CD8-positive, alpha-beta memory T cell (primary cell): Measurements from ENCODE around the gene ZMYM4. TPM values are rescaled to one million over a fixed set of nuclear protein-coding genes. Genes with fewer than 3 reads are reported as not detected.
A peak's percentile ranks its signal among the peaks of the same experiment; 100 is the strongest.

Experiments
- CTCF ChIA-PET: fragments of 350-600 bp; sonication (Branson Sonifier 250); formaldehyde crosslinking; loops from one replicate; lab custom pipeline; 2021; ENCODE audit warnings: antibody characterized with exemption; lab: Charles Lee
- POLR2A ChIA-PET: fragments of 350-600 bp; sonication (Branson Sonifier 250); formaldehyde crosslinking; loops from one replicate; lab custom pipeline; 2021; ENCODE audit warnings: antibody characterized with exemption; lab: Charles Lee
- DNase-seq, 5 donors: peaks; one replicate each; pipeline versions ENCODE4 v3.0.0 to v3.0.0-alpha.2; 2020 to 2022; ENCODE audit warnings: mixed read lengths in 1 of 5
- H3K27ac ChIP-seq: one replicate; pipeline ENCODE4 v1.7.0; 2013; ENCODE audit warnings: low read depth, mild to moderate bottlenecking, low read length, moderate library complexity
- H3K27me3 ChIP-seq: 2 replicates; pipeline ENCODE4 v1.7.0; 2013; ENCODE audit warnings: low read length, mild to moderate bottlenecking; ENCODE audit not compliant: insufficient read depth, poor library complexity, severe bottlenecking
- H3K36me3 ChIP-seq: 2 replicates; pipeline ENCODE4 v1.7.0; 2013; ENCODE audit warnings: mild to moderate bottlenecking, low read length, moderate library complexity; ENCODE audit not compliant: insufficient read depth
- H3K4me1 ChIP-seq: 2 replicates; pipeline ENCODE4 v1.7.0; 2013; ENCODE audit warnings: mild to moderate bottlenecking, low read length, moderate library complexity; ENCODE audit not compliant: insufficient read depth
- H3K4me3 ChIP-seq: 2 replicates; pipeline ENCODE4 v1.7.0; 2013; ENCODE audit warnings: mild to moderate bottlenecking, low read length
- H3K9me3 ChIP-seq: 2 replicates; pipeline ENCODE4 v1.7.0; 2013; ENCODE audit warnings: mild to moderate bottlenecking, low read length
- H3K27ac Mint-ChIP-seq, 8 donors: one replicate each; pipeline ENCODE4 v1.8.0; 2020 to 2021; ENCODE audit warnings: mixed read lengths in 8 of 8, mild to moderate bottlenecking in 6 of 8, inconsistent platforms in 3 of 8, moderate library complexity in 3 of 8
- H3K27me3 Mint-ChIP-seq, 2 donors: one replicate each; pipeline ENCODE4 v1.8.0; 2020 to 2021; ENCODE audit warnings: mixed read lengths in 2 of 2, mild to moderate bottlenecking in 1 of 2, moderate library complexity in 1 of 2
- H3K36me3 Mint-ChIP-seq, 3 donors: one replicate each; pipeline ENCODE4 v1.8.0; 2020 to 2021; ENCODE audit warnings: mixed read lengths in 3 of 3, inconsistent platforms in 1 of 3, mild to moderate bottlenecking in 1 of 3
- H3K4me1 Mint-ChIP-seq, 3 donors: one replicate each; pipeline ENCODE4 v1.8.0; 2020 to 2021; ENCODE audit warnings: mixed read lengths in 3 of 3, inconsistent platforms in 1 of 3, mild to moderate bottlenecking in 1 of 3
- H3K4me3 Mint-ChIP-seq, 7 donors: one replicate each; pipeline ENCODE4 v1.8.0; 2020 to 2021; ENCODE audit warnings: mixed read lengths in 7 of 7, mild to moderate bottlenecking in 6 of 7, moderate library complexity in 4 of 7, inconsistent platforms in 2 of 7
- H3K9me3 Mint-ChIP-seq, 5 donors: one replicate each; pipeline ENCODE4 v1.8.0; 2020 to 2022; ENCODE audit warnings: mixed read lengths in 5 of 5, mild to moderate bottlenecking in 3 of 5, moderate library complexity in 2 of 5, inconsistent platforms in 1 of 5
- polyA plus RNA-seq: library from polyadenylated mRNA; unstranded; fragments of 300-500 nt; fragmentation: Illumina TruSeq; gene quantifications from one replicate; pipeline ENCODE4 v1.2.3, GENCODE V29; 2021
- total RNA-seq, 2 experiments: library from RNA; stranded (reverse); gene quantifications; one replicate each; pipeline ENCODE4 v1.2.3, GENCODE V29; 2021

ZMYM4 gene
- total and polyA plus RNA-seq, 3 experiments from 2014 or later, result 25.5 to 30.9 (median 26.2) TPM

DNA sequence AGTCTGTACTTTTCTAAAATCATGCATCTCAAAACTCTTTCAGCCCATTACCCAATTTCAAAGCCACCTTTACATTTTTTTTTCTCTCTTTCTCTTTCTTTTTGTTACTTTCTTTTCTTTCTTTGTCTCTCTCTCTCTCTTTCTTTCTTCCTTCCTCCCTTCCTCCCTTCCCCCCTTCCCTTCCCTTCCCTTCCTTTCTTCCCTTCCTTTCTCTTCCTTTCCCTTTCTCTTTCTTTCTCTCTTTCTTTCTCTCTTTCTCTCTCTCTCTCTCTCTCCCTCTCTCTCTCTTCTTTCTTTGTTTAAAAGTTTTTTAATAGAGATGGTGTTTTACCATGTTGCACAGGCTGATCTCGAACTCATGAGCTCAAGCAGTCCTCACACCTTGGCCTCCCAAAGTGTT, 11.5 kb downstream of the ZMYM4 start:
- H3K36me3 ChIP-seq, result no peaks in the 10 kb centered on the region
- no peaks in the 10 kb centered on the region for H3K4me1 ChIP-seq
- H3K4me3 Mint-ChIP-seq, result no peak overlapping the region
- H3K27me3 ChIP-seq, result no peaks in the 10 kb centered on the region
- ChIA-PET POLR2A (no interaction called here), CTCF (no interaction called here)
- H3K27me3 Mint-ChIP-seq, result no peaks in the 10 kb centered on the region
- H3K4me1 Mint-ChIP-seq, result peaks cover 20 to 27% (median 21%) of the 10 kb centered on the region in 3 donors
- H3K27ac Mint-ChIP-seq, result peak overlapping the region in 2 of 8 donors; percentile 69 to 87
- H3K9me3 Mint-ChIP-seq, result peaks cover 0 to 5% (median 3%) of the 10 kb centered on the region in 5 donors
- H3K9me3 ChIP-seq, result no peaks in the 10 kb centered on the region
- DNase-seq, result no peak
- no peak overlapping the region for H3K4me3 ChIP-seq
- peaks cover 29 to 35% (median 30%) of the 10 kb centered on the region in 3 donors for H3K36me3 Mint-ChIP-seq
- peak overlapping the region; percentile 21 for H3K27ac ChIP-seq

DNA sequence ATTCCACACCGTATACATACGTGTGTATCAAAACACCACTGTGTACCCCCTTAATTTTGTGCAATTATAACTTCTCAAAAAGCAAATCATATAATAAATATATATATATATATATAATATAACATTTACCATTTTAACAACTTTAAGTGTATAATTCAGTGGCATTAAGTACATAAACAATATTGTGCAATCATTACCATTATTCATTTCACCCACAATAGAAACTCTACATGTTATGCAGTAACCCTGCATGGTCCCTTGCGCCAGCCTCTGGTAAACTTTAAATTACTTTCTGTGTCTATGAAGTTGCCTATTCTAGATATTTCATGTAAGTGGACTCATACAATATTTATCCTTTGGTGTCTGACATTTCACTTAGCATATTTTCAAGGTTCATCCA, 13.1 kb downstream of the ZMYM4 start:
- H3K9me3 ChIP-seq, result no peaks in the 10 kb centered on the region
- Mint-ChIP-seq H3K4me1 (peaks cover 32 to 43% (median 33%) of the 10 kb centered on the region in 3 donors), H3K36me3 (peaks cover 29 to 35% (median 32%) of the 10 kb centered on the region in 3 donors), H3K9me3 (peaks cover 0 to 5% (median 3%) of the 10 kb centered on the region in 5 donors), H3K27ac (no peak overlapping the region), H3K27me3 (no peaks in the 10 kb centered on the region), H3K4me3 (no peak overlapping the region)
- CTCF ChIA-PET, result no interaction called here
- H3K27ac ChIP-seq, result no peak overlapping the region
- no peak overlapping the region for H3K4me3 ChIP-seq
- H3K36me3 ChIP-seq, result no peaks in the 10 kb centered on the region
- POLR2A ChIA-PET, result no interaction called here
- peaks cover 13% of the 10 kb centered on the region for H3K4me1 ChIP-seq
- DNase-seq, result no peak
- H3K27me3 ChIP-seq, result no peaks in the 10 kb centered on the region

- POLR2A ChIA-PET, result no interaction called here
These were observed 13.7 kb downstream of the ZMYM4 start for GRCh38 chr1:35282172-35282571.

DNA sequence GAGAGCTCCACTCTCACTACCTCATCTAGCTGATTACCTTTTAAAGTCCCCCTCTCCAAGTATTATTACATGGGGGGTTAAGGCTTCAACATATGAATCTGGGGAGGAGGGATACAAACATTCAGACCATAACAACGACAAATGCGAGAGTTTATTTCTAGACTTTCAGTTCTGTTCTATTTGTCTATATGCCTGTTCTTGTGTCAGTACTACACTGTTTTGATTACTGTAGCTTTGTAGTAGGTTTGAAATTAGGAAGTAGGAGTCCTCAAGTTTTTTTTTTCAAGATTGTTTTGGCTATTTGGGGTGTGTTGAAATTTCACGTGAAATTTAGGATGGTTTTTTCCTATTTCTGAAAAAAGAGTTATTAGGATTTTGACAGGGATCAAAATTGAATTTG, 16.3 kb downstream of the ZMYM4 start:
- POLR2A ChIA-PET, result no interaction called here
- no peaks in the 10 kb centered on the region for H3K27me3 Mint-ChIP-seq
- no peaks in the 10 kb centered on the region for H3K36me3 ChIP-seq
- peaks cover 31 to 46% (median 44%) of the 10 kb centered on the region in 3 donors for H3K4me1 Mint-ChIP-seq
- H3K4me3 Mint-ChIP-seq, result no peak overlapping the region
- DNase-seq, result no peak
- no peaks in the 10 kb centered on the region for H3K27me3 ChIP-seq
- H3K27ac ChIP-seq, result no peak overlapping the region
- H3K9me3 Mint-ChIP-seq, result peaks cover 0 to 5% (median 2%) of the 10 kb centered on the region in 5 donors
- H3K9me3 ChIP-seq, result no peaks in the 10 kb centered on the region
- peaks cover 15 to 27% (median 20%) of the 10 kb centered on the region in 3 donors for H3K36me3 Mint-ChIP-seq
- H3K27ac Mint-ChIP-seq, result peak overlapping the region in 1 of 8 donors; percentile 50
- CTCF ChIA-PET, result no interaction called here
- no peak overlapping the region for H3K4me3 ChIP-seq
- H3K4me1 ChIP-seq, result peaks cover 13% of the 10 kb centered on the region

More at GRCh38 chr1:35282172-35282571, 13.7 kb downstream of the ZMYM4 start:
- H3K4me1 ChIP-seq, result peaks cover 13% of the 10 kb centered on the region
- H3K27me3 Mint-ChIP-seq, result no peaks in the 10 kb centered on the region
- no peak overlapping the region for H3K4me3 Mint-ChIP-seq
- no peaks in the 10 kb centered on the region for H3K27me3 ChIP-seq
- no peak overlapping the region for H3K4me3 ChIP-seq
- H3K9me3 ChIP-seq, result no peaks in the 10 kb centered on the region
- peaks cover 26 to 37% (median 32%) of the 10 kb centered on the region in 3 donors for H3K36me3 Mint-ChIP-seq
- CTCF ChIA-PET, result no interaction called here
- peaks cover 0 to 5% (median 3%) of the 10 kb centered on the region in 5 donors for H3K9me3 Mint-ChIP-seq
- no peaks in the 10 kb centered on the region for H3K36me3 ChIP-seq
- no peak for DNase-seq
- peaks cover 32 to 43% (median 34%) of the 10 kb centered on the region in 3 donors for H3K4me1 Mint-ChIP-seq
- H3K27ac Mint-ChIP-seq, result peak overlapping the region in 1 of 8 donors; percentile 22
- H3K27ac ChIP-seq, result no peak overlapping the region

DNA sequence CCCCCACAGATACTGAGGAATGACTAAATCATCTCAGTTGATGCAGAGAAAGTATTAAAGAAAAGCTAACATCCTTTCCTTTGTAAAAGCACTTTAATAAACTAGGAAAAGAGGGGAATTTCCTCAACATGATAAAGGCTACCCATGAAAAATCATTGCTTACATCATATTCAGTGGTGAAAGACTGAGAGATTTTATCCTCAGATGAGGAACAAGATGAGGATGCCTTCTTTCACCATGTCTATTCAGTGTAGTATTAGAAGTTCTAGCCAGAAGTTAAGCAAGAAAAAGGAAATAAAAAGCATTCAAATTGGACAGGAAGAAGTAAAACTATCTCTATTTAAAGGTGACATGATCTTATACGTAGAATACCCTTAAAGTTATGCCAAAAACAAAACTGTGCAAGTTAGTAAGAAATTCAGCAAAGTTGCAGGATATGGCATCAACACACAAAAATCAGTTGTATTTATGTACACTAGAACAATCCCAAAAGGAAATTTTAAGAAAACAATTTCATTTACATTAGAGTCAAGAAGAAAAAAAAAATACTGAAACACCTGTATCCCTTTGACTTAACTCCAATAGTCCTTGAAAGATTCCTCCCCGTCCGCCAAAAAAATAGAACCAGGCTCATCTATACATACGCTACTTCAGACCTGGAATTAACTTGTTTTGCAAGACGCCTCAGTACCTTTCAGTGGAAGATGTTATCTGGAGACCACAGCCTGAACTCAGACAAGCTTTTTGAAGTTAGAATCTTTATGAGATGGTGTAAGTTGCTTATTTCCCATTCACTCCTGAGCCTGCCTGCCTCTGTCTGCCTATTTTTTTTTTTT, 17.5 kb downstream of the ZMYM4 start:
- peak in 1 of 5 donors; percentile 40 for DNase-seq
- Histone ChIP-seq H3K36me3 (no peaks in the 10 kb centered on the region), H3K4me1 (peaks cover 13% of the 10 kb centered on the region), H3K9me3 (no peaks in the 10 kb centered on the region), H3K27me3 (no peaks in the 10 kb centered on the region), H3K4me3 (no peak overlapping the region), H3K27ac (no peak overlapping the region)
- ChIA-PET POLR2A (no interaction called here), CTCF (interaction anchor here (0.7 kb wide), 1 partner anchor 30 kb away, joined by 3 read pairs; no protein-coding TSS in a partner anchor)
- peaks cover 31 to 50% (median 45%) of the 10 kb centered on the region in 3 donors for H3K4me1 Mint-ChIP-seq
- peak overlapping the region in 5 of 8 donors; percentile 15 to 48 (median 32) for H3K27ac Mint-ChIP-seq
- peak overlapping the region in 4 of 7 donors; percentile 1 to 49 (median 20) for H3K4me3 Mint-ChIP-seq
- peaks cover 13 to 24% (median 20%) of the 10 kb centered on the region in 3 donors for H3K36me3 Mint-ChIP-seq
- H3K27me3 Mint-ChIP-seq, result no peaks in the 10 kb centered on the region
- H3K9me3 Mint-ChIP-seq, result peaks cover 0 to 5% (median 2%) of the 10 kb centered on the region in 5 donors

GRCh38 chr1:35287807-35288640, 19.5 kb downstream of the ZMYM4 start:
- Histone ChIP-seq H3K4me3 (no peak overlapping the region), H3K4me1 (peaks cover 13% of the 10 kb centered on the region), H3K27ac (no peak overlapping the region), H3K27me3 (no peaks in the 10 kb centered on the region), H3K9me3 (no peaks in the 10 kb centered on the region), H3K36me3 (no peaks in the 10 kb centered on the region)
- Mint-ChIP-seq H3K4me1 (peaks cover 34 to 52% (median 50%) of the 10 kb centered on the region in 3 donors), H3K27me3 (no peaks in the 10 kb centered on the region), H3K4me3 (peak overlapping the region in 1 of 7 donors; percentile 16), H3K27ac (peak overlapping the region in 2 of 8 donors; percentile 0 to 44), H3K9me3 (no peaks in the 10 kb centered on the region), H3K36me3 (peaks cover 6 to 24% (median 8%) of the 10 kb centered on the region in 3 donors)
- POLR2A ChIA-PET, result no interaction called here
- no peak for DNase-seq
- CTCF ChIA-PET, result no interaction called here

DNA sequence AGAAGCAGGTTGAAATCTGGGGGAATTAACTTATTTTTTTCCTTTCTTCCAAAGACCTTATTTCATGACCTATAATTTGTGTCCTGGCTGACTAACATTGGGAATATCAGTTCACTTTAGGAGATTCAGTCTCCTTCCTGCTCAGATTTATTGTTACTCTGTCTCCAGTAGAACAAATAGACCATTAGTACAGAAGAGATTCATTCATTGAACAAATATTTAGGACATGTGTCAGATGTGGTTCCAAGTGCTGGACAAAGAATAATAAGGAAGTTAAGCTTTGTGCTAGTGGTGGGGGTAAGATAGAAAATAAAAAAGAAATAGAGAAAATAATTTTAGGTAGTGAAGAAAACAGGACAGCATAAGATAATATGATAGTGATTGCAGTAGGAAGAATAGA, 20.3 kb downstream of the ZMYM4 start:
- POLR2A ChIA-PET, result no interaction called here
- Histone ChIP-seq H3K27me3 (no peaks in the 10 kb centered on the region), H3K9me3 (no peaks in the 10 kb centered on the region), H3K4me1 (peaks cover 13% of the 10 kb centered on the region), H3K36me3 (no peaks in the 10 kb centered on the region), H3K4me3 (no peak overlapping the region), H3K27ac (no peak overlapping the region)
- Mint-ChIP-seq H3K4me3 (no peak overlapping the region), H3K9me3 (no peaks in the 10 kb centered on the region), H3K36me3 (peaks cover 6 to 29% (median 8%) of the 10 kb centered on the region in 3 donors), H3K27ac (peak overlapping the region in 2 of 8 donors; percentile 43 to 59), H3K27me3 (no peaks in the 10 kb centered on the region), H3K4me1 (peaks cover 34 to 52% (median 50%) of the 10 kb centered on the region in 3 donors)
- DNase-seq, result no peak
- CTCF ChIA-PET, result no interaction called here
